PFSK-1 (cell line): ENCODE measurements around the gene TBC1D22A.

Source experiments
- FOXP2 ChIP-seq: optimal IDR thresholded peaks from 2 replicates; pipeline ENCODE3; 2011; ENCODE audit warnings: borderline replicate concordance, control low read depth, inconsistent platforms; ENCODE audit not compliant: insufficient read depth; ENCODE audit errors: extremely low read length, extremely low read depth
- POLR2AphosphoS5 ChIP-seq: IDR thresholded peaks from 2 replicates; pipeline ENCODE4 v1.6.1; 2012; ENCODE audit warnings: low read depth, mild to moderate bottlenecking, control low read depth, low read length, moderate library complexity
- SIN3A ChIP-seq: IDR thresholded peaks from 2 replicates; pipeline ENCODE4 v1.6.1; 2012; ENCODE audit warnings: mild to moderate bottlenecking, low read length, moderate library complexity, borderline replicate concordance; ENCODE audit not compliant: insufficient read depth
- TAF1 ChIP-seq: IDR thresholded peaks from 2 replicates; pipeline ENCODE4 v1.6.1; 2012; ENCODE audit warnings: low read length, control low read depth, borderline replicate concordance; ENCODE audit not compliant: insufficient read depth
- TF ChIP-seq, protein P1 (sequence below), 2 experiments: IDR thresholded peaks; 2 replicates each; pipeline versions ENCODE4 v1.6.1 to v1.8.0; 2011 to 2012; ENCODE audit warnings: low read depth in 2 of 2, low read length in 2 of 2, control low read depth in 1 of 2, inconsistent platforms in 1 of 2, mild to moderate bottlenecking in 1 of 2, moderate library complexity in 1 of 2; ENCODE audit not compliant: insufficient read depth in 1 of 2

The TBC1D22A gene

DNA sequence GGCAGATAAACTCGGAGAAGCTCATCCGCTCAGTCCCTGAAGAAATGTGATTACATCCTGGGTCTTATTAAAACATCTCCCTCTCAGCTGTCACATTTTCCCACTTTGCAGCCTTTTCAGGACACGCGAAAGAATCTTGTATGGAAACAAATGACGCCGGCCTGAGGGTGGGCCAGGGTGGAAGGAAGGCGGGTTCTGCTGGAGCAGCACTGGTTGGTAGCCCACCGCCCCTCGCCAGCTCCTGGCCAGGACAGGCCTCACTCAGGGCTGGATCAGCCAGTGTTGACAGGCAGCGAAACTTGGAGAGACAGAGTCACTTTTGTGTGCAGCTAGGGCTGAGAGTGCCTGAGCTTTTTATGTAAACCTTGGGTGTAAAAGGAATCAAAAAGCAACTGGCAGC lies 371.8 kb downstream of the TBC1D22A start:
- TF ChIP-seq SIN3A (no peak), TAF1 (no peak), FOXP2 (no peak), POLR2AphosphoS5 (no peak)
- TF ChIP-seq, protein P1, sequence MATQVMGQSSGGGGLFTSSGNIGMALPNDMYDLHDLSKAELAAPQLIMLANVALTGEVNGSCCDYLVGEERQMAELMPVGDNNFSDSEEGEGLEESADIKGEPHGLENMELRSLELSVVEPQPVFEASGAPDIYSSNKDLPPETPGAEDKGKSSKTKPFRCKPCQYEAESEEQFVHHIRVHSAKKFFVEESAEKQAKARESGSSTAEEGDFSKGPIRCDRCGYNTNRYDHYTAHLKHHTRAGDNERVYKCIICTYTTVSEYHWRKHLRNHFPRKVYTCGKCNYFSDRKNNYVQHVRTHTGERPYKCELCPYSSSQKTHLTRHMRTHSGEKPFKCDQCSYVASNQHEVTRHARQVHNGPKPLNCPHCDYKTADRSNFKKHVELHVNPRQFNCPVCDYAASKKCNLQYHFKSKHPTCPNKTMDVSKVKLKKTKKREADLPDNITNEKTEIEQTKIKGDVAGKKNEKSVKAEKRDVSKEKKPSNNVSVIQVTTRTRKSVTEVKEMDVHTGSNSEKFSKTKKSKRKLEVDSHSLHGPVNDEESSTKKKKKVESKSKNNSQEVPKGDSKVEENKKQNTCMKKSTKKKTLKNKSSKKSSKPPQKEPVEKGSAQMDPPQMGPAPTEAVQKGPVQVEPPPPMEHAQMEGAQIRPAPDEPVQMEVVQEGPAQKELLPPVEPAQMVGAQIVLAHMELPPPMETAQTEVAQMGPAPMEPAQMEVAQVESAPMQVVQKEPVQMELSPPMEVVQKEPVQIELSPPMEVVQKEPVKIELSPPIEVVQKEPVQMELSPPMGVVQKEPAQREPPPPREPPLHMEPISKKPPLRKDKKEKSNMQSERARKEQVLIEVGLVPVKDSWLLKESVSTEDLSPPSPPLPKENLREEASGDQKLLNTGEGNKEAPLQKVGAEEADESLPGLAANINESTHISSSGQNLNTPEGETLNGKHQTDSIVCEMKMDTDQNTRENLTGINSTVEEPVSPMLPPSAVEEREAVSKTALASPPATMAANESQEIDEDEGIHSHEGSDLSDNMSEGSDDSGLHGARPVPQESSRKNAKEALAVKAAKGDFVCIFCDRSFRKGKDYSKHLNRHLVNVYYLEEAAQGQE (IDR thresholded peaks at IDR 0.05; ENCODE audit: insufficient read depth in 1 of 2, low read depth in 2 of 2, low read length in 2 of 2) = no peak

DNA sequence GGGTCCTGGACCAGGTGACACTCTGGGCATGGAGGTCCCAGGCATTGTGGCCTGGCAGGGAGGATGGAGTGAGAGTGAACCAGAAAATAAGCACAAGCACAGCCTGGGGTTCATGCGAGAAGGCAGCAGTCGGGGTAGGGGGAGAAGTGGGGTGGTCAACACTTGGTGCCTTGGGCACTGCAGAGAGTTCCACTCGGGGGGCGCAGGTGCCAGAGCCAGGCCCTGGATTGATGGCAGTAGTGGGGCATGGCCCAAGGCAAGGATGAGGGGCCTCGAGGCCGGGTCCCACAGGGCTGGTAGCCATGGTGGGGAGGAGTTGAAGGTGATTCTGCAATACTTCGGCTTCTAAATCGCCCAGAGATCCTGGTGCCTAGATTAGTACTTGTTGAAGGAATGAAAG lies 372.9 kb downstream of the TBC1D22A start:
- TF ChIP-seq TAF1 (no peak), SIN3A (no peak), FOXP2 (no peak), POLR2AphosphoS5 (no peak)
- TF ChIP-seq, protein P1 (IDR thresholded peaks at IDR 0.05; ENCODE audit: insufficient read depth in 1 of 2, low read depth in 2 of 2, low read length in 2 of 2) = no peak

DNA sequence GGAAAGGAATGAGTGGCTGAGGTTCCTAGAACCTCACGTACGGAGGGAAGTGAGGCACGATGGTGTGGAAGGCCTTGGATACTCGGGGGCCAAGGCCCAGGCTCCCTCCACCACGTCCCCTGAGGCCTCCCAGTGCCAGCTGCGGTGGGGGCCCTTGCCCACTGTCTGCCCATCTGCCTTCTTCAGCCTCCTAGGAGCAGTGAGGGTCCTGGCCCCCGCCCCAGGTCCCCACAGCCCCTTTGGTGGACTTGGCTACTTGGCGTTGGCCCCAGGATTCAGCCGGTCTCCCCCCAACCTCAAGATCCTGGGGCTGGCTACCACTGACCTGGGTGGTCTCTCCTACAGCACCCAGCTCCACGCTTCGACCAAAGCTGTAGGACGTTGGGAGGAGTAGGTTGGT lies 373.6 kb downstream of the TBC1D22A start:
- TF ChIP-seq POLR2AphosphoS5 = no peak
- no peak for TF ChIP-seq TAF1
- TF ChIP-seq SIN3A = no peak
- TF ChIP-seq, protein P1 (IDR thresholded peaks at IDR 0.05; ENCODE audit: insufficient read depth in 1 of 2, low read depth in 2 of 2, low read length in 2 of 2) = no peak

DNA sequence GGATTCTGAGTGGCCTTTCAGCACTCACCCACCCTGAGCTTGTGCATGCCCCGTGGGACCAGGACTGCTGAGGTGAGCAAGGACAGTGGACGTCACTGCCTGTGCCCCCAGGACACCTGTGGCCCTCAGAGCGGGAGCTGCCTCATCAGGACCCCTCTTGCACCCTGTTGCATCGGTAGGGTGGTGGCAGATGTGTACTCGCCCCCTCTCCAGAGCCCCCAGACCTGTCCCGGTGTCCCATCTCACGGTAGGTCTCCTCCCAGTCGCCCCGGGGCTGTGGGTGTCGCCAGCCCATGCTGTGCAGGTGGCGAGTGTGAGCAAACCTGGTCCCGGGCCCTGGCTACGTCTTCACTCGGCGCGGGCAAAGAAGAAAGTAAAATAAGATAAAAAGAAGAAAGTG lies 374.2 kb downstream of the TBC1D22A start:
- TF ChIP-seq TAF1 = no peak
- TF ChIP-seq SIN3A = no peak
- TF ChIP-seq FOXP2 = no peak
- TF ChIP-seq POLR2AphosphoS5 = no peak
- TF ChIP-seq, protein P1 (IDR thresholded peaks at IDR 0.05; ENCODE audit: insufficient read depth in 1 of 2, low read depth in 2 of 2, low read length in 2 of 2) = no peak
